ENCODE measurements around the gene FPR2. TPM values are rescaled to one million over a fixed set of nuclear protein-coding genes. Genes with fewer than 3 reads are reported as not detected.
A peak's percentile ranks its signal among the peaks of the same experiment; 100 is the strongest.
"Not testable (repeated sequence)": the region's sequence is repeated elsewhere in the genome, so short reads cannot be mapped to it uniquely, and the experiment has no call there.

The FPR2 gene
- total RNA-seq, 1 donor from 2014 or later, result 0.51 TPM

DNA sequence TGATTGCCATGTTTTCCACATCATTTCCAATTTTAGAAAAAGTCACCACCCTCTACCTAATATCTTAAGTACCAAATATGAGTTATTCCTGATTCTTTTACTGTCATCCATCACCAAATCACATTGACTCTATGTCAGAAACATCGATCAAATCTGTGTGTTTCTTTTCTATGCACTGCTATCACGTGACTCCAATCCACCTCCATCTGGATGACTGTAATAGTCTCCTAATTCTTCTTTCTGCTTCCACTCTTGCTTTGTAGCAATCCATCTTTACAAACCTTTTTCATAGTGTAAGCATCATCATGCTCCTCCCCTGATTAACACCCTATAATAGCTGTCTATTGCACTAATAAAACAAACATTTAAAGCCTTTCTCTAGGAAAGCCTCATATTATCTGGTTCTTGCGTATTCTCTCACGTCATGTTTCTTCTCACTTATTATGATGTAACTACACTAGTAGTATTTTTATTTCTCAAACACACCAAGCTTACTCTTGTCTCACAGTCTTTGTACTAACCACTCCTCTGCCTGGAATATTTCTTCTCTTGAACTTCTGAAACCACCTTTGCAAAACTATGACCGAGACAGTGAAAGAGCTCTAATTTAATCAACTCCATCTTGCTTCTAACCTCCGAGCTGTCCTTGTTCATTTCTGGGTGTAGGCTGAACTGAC lies 23.3 kb downstream of the FPR2 start:
- no peak for DNase-seq

DNA sequence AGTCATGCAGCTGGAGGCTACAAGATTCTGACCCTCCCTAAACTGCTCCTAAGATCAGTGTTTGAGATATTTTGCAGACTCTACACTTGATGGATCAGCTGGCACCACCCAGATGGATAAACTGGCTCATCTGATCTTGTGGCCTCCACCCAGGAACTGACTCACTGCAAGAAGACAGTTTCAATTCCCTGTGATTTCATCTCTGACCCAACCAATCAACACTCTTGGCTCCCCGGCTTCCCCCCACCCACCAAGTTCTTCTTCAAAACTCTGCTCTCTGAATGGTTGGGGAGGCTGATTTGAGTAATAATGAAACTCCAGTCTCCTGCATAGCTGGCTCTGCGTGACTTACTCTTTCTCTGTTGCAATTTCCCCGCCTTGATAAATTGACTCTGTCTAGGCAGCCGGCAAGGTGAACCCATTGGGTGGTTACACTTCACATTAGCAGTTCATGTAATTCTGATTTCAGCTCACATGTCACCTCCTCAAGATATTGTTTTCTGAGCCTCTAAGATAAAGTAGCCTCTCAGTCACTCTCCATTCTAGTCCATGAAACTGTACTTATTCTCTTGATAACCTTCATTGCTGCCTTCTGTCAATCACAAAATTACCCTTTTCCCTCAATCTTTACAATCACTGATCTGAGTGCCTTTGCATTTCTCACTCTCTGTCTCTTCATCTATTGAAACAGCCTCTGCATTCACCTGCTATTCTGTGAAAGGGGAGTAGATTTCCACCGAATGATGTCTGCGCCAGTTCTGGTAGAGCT lies 24.1 kb downstream of the FPR2 start:
- DNase-seq, result peak; percentile 8

DNA sequence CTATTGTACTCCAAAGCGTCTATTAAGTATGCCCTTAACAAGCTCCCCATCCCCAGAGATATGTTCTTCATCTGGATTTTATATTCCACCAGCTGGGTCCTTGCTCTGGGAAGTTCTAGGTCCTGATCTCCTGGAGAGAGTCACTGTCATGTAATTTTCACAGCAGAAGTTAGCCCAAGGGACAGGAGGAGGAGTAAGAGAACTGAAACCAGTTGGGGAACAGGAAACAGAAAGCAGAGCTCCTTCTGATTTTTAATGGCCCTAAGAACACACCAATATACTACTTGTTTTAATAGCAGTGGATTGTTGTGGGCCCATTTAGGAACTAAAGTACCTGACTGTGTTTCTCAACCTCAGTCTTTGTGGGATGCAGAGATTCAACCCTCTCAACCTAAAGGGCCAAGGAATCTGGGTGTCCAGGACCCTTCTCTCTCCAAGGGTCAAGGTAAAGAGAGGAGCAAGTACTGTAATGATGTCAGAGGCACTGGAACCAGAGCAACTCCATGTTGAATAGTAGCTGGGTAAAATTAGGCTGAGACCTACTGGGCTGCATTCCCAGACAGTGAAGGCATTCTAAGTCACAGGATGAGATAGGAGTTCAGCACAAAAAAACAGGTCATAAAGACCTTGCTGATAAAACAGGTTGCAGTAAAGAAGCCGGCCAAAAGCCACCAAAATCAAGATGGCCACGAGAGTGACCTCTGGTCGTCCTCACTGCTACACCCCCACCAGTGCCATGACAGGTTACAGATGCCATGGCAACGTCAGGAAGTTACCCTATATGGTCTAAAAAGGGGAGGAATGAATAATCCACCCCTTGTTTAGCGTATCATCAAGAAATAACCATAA lies 25.9 kb downstream of the FPR2 start:
- no peak for DNase-seq

DNA sequence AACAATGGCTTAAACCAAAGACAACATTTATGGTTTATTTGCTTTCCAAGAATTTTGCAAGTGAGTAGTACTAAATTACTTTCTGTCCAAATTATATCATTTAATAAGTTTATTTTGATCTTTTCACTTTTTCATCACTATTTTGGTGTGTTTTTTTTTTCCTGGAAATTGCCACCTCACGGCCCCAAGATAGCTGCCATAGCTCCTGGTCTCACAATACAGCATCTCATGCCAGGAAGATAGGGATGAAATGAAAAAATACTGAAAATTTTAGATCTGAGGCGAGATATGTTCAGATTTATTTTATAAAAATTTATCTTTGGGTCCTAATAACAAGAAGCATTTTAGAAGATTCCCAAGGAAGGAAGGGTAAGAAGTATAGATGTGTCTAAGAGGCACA lies 27.0 kb downstream of the FPR2 start:
- no peak for DNase-seq

DNA sequence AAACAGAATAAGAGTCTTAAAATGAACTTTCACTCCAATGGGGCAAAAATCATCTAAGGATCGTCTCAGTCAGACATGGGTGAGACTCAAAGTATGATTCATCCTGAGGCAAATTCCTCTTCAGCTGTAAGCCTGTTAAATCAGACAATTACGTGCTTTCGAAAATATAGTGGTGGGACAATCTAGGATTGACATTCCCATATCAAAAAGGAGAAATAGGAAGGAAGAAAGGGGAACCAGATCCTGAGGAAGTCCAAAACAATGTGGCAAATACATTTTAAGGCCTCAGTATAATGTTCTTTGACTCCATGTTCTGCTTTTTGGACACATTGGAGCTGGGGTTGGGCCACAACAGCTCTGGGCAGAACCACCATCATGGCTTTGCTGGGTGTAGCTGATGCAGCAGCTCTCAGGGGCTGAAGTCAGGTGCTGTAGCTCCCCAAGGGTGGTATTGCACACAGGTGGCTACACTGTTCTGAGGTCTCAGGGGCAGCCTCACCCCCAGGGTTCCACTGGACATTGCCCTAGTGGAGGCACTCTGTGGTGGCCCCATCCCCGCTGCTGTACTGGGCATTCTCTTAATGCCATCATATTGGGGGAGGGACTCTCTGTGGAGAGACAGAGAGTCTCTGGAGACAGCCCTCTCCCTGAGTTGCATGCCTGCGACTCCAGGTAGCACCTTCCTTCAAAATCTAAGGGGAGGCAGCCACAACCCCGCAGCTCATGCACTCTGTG lies 28.2 kb downstream of the FPR2 start:
- no peak for DNase-seq

DNA sequence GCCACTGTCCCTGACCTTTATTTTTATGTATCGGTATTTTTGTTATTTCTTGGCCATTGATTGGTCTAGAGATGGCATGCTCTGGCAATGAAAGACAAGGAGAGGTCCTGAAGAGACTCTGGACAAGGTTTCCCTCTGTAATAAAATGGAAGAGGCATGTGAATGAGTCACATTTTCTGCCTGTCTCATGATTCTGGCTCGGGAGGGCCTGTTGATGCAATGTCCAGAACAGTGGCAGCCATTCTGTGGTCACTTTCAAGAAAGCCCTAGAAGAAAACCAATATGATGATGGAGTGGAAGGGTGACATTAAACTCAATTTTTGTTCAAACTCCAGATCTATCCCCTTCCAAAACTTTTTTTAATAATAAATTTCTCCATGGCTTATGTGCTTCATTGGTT lies 32.0 kb downstream of the FPR2 start:
- no peak for DNase-seq

DNA sequence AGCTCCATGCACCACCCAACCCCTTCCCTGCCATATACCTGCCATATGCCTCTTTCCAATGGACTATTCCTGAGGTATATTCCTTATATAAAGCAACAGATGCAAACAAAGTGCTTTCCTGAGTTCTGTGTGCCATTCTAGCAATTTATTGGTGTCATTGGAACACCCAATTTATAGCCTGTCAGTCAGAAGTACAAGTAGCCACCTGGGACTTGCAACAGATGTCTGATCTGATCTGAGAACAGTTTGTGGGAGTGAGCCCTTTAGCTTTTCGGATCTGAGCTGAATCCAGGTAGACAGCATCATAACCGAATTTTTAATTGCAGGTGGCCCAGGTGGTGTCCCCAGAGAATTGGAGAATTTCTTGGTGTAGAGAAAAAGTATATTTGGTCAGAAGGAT lies 33.0 kb downstream of the FPR2 start:
- no peak for DNase-seq

DNA sequence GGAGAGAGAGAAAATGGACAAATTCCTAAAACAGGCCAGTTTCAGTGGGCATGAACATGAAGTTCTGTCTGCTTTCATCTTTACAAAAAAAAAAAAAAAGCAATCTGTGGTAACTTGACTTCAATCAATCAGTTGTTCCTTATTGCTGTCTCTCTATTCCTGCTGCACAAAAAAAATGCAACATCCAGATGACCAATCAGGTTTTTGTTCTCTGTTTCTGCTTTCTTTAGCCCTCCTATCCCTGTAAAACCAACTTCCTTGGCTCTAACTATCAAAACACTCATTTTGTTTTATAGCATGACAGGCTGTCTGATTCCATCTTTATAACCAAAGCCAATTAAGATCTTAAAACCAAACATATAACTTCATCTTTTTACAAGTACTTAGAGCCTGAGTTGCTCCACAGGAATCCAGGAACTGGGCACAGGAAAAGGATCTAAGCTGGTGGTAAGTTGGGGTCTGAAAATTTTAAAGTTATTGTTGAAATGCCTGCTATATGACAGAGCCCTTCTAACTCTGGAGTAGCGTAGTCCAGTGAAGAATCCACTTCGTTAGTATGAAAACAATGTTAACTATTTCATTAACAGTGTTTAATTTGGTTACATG lies 34.0 kb downstream of the FPR2 start, which contains the start of gene FPR3:
TSS of gene FPR3 (plus strand) at position 273 of the 606 bp plus-strand sequence. CDS start 28,592 bp downstream, outside the sequence.
- DNase-seq, result no peak

DNA sequence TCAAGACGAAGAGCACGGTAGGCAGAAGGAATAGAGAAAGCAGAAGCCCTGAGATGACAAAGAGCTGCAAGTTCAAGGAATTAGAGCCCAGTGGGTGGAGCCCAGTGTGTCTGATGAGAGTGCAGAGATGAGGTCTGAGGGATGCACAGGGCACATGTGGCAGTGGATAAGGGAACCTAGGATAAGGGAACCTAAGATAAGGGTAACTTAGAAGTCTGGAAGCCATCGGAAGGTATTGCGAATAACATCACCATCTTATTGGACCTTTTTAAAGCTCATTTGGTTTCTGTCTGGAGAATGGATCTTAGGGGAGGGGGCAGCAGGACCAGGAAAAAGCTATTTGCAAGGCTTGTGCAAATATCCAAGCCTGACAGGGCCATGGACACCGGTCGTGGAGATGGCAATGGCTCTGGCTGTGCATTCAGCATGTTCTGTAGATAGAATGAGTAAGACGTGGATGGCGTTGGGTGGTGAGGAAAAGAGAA lies 35.3 kb downstream of the FPR2 start:
- no peak for DNase-seq

DNA sequence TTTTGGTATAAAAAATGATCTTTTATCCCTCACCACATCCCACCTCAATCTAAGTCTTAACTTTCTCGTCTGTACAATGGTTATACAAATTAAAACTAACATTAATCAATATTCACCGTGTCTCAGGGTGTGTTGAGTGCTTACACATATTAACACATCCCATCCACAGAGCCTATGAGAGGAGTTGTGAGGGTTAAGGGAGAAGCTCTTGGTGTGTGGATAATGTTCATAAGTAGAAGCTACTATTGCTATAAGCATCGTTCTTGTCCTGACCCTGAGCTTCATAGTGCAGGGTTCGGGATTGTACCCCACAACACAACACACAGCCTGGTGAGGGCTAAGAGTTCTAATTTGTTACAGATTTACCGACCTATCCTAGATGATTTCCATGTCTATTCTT lies 36.5 kb downstream of the FPR2 start:
- no peak for DNase-seq

DNA sequence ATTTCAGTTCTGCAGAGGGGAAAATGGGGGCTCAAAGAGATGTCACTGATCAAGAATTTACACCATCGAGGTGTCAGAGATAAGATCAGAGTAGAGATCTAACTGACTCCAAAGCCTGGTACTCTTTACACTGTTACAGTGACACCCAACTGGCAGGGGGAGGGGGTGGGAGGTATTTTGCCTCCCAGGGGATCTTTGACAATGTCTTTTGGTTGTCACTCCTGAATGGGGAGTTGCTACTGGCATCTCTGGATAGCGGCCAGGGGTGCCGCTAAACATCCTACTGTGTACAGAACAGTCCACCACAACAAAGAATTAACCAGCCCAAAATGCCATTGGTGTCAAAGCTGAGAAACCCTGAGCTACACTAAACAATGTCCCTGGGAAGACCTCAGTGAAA lies 37.1 kb downstream of the FPR2 start:
- DNase-seq, result no peak

DNA sequence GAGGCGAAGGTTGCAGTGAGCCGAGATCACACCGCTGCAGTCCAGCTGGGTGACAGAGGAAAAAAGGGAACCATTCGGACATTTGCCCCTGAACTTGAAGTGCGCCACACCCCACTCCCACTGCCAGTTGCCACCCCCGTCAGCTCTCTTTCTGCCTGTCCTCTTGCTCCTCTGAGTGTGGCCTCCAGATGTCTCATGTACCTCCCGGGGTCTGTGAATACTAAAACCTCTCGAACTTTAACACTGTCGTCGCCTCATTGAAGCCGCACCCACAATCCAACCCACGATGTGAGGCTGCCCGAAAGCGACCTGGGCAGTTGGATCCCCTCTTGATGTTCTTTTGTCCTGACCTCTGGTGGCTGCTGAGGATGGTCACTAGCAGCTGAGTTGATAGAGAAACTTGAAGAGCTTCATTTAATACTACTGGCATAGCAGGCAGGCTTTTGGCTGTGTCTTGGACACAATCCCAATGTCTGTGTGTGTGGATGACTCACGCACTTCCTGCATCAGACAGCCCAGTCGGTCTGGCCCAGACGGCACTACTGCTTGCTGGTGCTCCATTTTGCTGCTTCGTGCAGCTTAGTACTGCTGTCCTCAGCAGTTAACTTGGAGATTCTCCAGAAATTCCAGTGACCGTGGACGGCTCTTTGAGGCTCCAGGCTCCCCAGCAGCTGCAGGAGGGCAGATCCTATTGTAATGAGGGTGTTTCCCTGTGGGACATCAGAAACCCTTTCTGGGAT lies 38.2 kb downstream of the FPR2 start:
- DNase-seq, result peak; percentile 61

DNA sequence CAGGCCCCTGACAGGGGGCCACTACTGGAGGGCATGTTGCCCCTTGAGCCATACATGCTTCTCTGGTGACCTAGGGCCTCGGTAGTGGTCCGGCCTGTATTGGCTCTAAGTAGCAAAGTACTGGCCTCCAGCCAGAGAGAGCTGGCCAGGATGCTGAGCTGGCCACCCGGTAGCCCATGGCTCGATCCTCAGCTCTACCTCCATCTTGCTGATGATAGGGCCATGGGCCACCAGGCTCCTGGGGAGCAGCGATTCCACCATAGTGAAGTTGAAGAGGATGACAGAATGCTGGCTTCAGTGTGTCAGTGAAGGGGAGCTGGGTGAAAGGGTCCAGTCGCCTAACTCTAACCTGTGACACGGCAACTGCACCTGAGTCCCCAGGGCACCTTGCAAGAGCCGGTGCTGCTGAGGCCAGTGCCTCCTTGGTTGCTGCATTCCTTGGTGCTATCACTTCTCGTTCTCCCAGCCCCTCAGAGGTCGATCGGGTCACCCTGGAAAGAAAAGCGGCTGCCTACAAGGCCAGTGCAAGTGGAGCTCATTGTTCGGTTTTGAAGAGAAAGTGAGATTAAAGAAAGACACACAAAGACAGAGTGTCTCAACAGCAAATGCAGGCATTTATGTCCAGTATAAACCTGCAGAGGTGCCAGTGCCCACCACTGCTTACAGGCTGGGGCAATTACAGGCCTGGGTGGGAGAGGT lies 38.9 kb downstream of the FPR2 start:
- DNase-seq, result no peak

DNA sequence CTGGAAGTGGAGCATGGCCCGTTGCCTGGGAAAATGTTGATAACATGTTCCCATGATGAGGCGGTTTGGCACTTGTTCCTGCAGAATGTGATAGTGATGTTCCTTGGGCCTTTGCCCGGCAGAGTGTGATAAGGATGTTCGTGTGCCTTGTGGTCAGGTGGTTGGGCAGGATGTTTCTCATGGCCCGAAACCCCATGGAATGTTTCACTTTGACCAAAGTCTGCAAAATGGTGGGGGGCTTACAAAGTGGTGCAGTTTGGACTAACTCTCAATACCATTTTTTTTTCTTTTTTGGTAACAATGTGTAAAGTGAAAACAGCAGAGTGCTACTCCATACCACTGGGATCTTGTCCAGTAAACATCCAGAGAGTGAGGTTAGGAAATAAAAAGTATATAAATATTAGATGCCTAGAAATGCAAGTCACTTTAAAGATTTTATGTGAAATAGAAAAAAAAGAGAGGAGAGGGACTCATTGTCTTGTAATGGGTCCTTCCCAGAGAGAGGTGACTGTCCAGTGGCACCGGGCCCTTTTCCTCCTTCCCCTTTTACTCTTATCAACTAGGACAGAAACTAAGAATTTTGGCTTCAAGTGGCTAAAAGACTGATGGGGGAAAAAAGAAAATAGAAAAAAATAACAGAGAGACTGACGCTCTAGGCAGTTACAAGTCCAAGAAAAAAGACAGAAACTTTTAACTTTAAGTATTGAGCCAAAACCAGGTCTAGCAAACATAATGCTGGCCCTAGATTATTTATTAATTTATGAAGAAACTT lies 39.7 kb downstream of the FPR2 start:
- no peak for DNase-seq

DNA sequence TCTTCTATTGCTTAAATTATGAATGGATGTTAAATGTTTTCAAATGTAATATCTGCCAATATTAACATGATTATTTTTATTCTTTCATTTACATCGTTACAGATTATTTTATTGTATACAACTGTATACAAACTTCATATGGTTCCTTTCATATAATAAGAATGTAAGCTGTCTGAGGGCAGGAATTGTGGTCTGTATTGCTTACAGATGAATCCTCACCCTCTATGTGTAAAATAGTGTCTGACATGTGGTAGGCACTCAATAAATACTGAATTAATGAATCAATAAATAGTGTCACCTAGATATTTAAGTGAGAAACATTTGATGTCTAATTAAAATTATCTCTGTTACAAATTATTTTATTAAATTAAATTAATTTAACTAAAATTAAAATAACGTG lies 41.8 kb downstream of the FPR2 start:
- DNase-seq, result no peak

DNA sequence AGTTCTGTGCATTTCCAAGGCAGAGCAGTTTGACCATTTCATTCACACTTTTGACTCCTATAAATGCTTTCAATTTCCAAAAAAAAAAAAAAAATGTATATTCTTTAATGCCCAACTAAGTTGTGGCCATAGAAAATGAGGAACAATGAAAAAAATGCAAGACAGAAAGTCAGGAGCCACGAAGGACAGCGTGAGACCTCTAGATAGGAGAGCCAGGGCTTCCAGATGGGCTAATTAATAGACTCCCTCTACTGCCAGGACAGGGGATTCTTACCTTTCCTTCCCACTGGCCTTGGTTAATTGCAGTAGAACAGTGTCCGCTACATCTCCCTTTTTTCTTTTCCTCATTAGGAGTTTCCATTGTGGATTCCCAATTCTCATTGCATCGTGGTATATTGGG lies 42.5 kb downstream of the FPR2 start:
- DNase-seq, result no peak

DNA sequence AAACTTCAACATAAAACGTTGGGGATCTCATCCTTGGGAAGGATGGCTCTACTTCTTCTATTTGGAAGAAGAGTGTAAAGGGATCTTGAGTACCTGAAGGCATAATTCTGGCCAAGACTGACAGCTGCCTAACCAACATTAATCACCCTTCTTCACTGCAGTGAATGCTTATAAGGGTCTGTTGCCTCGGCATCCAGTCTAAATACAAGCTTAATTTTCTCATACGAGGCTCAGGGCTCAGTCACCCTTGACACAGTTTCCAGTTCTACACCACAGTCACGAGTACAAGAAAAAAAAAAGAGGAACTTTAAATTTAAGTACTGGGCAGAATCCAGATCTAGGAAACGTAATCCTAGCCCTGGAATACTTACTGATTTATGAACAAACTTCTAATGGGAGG lies 43.0 kb downstream of the FPR2 start:
- no peak for DNase-seq

DNA sequence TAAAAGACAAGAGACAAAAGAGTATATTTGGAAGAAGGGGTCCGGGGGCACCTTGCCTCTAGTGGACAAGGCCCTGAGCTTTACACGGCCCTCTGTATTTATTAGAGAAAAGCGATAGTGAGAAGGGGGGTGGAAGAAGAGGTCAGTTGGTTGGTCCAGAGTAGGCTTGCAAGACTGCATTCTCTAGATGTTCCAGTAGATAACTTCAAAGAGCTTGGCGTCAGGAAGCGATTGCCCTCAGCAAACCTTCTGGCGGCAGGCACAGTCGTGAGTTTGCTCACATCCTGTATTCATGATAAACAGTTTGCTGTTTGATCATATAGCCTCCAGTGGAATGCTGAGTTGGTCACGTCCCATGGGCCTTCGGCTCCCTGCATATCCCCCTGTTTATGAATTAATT lies 43.8 kb downstream of the FPR2 start:
- DNase-seq, result not testable (repeated sequence)

DNA sequence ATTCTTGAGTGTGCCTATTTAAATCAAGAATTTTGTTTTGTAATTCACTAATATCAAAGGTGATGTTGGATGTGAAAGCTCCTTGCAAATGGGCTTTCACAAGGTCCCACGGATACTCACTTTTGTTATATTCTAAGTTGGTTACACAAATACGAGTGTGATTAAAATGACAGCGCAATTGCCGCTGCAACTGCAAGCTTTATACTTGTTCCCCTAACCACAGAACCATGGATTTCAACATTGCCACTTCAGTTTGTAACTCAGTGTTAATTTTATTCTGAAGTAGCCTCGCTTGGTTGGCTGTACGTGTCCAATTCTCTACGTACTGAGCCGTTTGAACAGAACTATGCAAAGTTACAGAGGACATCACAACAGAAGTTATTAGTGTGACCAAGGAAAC lies 44.4 kb downstream of the FPR2 start:
- DNase-seq, result not testable (repeated sequence)
